ENCODE results near the gene PSMG4.
A peak's percentile ranks its signal among the peaks of the same experiment; 100 is the strongest.

The PSMG4 gene

DNA sequence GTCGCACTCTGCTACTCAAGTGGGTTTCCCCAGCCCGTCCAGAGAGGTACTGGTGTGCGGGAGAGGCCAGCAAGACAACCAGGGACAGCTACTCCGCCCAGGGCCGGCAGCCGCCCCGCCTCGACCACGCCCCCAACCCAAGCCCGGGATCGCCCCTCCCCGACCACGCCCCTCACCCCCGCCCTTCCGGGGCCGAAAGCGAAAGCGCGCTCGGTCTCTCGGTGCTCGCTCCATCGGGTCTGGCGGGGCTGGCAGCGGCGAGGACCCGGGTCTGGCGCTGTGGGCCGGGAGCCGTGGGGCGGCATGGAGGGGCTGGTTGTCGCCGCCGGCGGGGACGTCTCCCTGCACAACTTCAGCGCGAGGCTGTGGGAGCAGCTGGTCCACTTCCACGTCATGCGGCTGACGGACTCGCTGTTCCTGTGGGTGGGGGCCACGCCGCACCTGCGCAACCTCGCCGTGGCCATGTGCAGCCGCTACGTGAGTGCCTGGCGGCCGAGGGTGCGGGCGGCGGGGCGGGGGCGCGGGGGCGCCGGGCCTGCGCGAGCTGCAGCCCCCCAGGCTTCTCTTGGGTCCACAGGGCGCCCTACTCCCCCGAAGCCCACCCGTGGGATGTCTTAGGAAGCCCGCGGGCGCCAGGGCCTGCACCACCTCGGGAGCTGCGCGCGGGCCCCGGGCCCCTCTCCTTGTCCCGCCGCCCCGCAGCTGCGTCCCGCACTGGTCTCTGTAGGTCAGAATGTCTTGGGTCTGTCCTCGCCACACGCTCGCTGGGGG is at the start of gene PSMG4:
TSS of gene PSMG4 (plus strand) at position 228 of the 771 bp plus-strand sequence. CDS start at position 304, 76 bp downstream.
- 0 out of 2 replicates have a peak, but pooled peaks cover 5% of the 10 kb centered on the region for H3K4me1 ChIP-seq (ENCODE audit: insufficient read depth, low read length)
- peak within 1 kb of the TSS; percentile 88 for H3K9ac ChIP-seq (ENCODE audit: low read depth, low read length)
- no peaks in the 10 kb centered on the region for H3K36me3 ChIP-seq (ENCODE audit: insufficient read depth, low read length)
- no peaks in the 10 kb centered on the region for H3K9me3 ChIP-seq (ENCODE audit: control insufficient read depth, insufficient read depth, low read length)

- H3K36me3 ChIP-seq (ENCODE audit: insufficient read depth, low read length): no peaks in the 10 kb centered on the region
- H3K9ac ChIP-seq (ENCODE audit: low read depth, low read length): peak overlapping the region; percentile 32
These were observed 49.4 kb upstream of the PSMG4 start for GRCh38 chr6:3209114-3210023.

GRCh38 chr6:3210024-3210610 is 48.6 kb upstream of the PSMG4 start:
- H3K9me3 ChIP-seq (ENCODE audit: control insufficient read depth, insufficient read depth, low read length): no peaks in the 10 kb centered on the region
- no peak overlapping the region for H3K9ac ChIP-seq (ENCODE audit: low read depth, low read length)
- H3K4me1 ChIP-seq (ENCODE audit: insufficient read depth, low read length): peaks cover 19% of the 10 kb centered on the region
- no peaks in the 10 kb centered on the region for H3K36me3 ChIP-seq (ENCODE audit: insufficient read depth, low read length)

More at GRCh38 chr6:3209114-3210023, 49.4 kb upstream of the PSMG4 start:
- Histone ChIP-seq H3K9me3 (ENCODE audit: control insufficient read depth, insufficient read depth, low read length) (no peaks in the 10 kb centered on the region), H3K4me1 (ENCODE audit: insufficient read depth, low read length) (peaks cover 19% of the 10 kb centered on the region)

GRCh38 chr6:3211681-3212080 is 47.1 kb upstream of the PSMG4 start:
- Histone ChIP-seq H3K9me3 (ENCODE audit: control insufficient read depth, insufficient read depth, low read length) (no peaks in the 10 kb centered on the region), H3K36me3 (ENCODE audit: insufficient read depth, low read length) (no peaks in the 10 kb centered on the region), H3K4me1 (ENCODE audit: insufficient read depth, low read length) (peaks cover 19% of the 10 kb centered on the region), H3K9ac (ENCODE audit: low read depth, low read length) (no peak overlapping the region)

DNA sequence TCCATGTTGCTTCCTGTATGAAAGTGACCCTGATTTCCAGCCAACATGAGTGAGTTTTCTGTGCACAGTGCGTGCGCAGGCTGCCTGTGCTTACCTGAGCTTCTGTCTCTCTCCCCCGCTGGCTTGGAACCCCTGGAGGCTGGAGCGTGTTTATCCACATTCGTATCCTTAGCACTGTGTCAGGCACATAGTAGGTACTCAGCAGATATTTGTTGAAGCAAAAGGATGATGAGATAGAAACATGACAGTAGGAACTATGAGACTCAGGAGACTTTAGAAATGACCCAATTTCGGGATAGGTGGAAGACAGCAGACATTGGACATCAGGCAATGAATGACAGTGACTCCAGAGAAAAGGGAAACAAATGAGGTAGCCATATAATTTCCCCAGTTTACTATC is 46.5 kb upstream of the PSMG4 start:
- H3K4me1 ChIP-seq (ENCODE audit: insufficient read depth, low read length): peaks cover 19% of the 10 kb centered on the region
- no peaks in the 10 kb centered on the region for H3K9me3 ChIP-seq (ENCODE audit: control insufficient read depth, insufficient read depth, low read length)
- H3K36me3 ChIP-seq (ENCODE audit: insufficient read depth, low read length): no peaks in the 10 kb centered on the region
- H3K9ac ChIP-seq (ENCODE audit: low read depth, low read length): no peak overlapping the region

DNA sequence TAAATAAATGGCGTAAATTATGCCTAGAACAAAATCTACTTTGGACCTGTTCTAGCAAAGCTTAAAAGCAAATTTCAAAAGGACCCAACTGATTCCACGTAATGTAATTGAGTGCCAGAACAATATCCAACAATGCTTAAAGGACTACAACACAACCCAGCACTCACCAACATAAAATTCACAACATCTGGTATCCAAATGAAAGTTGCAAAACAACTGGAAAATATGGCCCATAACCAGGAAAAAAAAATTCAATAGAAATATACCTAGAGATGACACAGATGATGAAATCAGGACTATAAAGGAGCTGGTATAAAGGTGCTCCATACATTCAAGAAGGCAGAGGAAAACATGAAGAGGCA is 45.4 kb upstream of the PSMG4 start:
- Histone ChIP-seq H3K36me3 (ENCODE audit: insufficient read depth, low read length) (no peaks in the 10 kb centered on the region), H3K4me1 (ENCODE audit: insufficient read depth, low read length) (peaks cover 12% of the 10 kb centered on the region), H3K9ac (ENCODE audit: low read depth, low read length) (no peak overlapping the region), H3K9me3 (ENCODE audit: control insufficient read depth, insufficient read depth, low read length) (no peaks in the 10 kb centered on the region)

- Histone ChIP-seq H3K4me1 (ENCODE audit: insufficient read depth, low read length) (no peaks in the 10 kb centered on the region), H3K36me3 (ENCODE audit: insufficient read depth, low read length) (no peaks in the 10 kb centered on the region; the same call in 1 of the 2 replicates)
These were observed 43.8 kb upstream of the PSMG4 start for GRCh38 chr6:3214898-3215297.

DNA sequence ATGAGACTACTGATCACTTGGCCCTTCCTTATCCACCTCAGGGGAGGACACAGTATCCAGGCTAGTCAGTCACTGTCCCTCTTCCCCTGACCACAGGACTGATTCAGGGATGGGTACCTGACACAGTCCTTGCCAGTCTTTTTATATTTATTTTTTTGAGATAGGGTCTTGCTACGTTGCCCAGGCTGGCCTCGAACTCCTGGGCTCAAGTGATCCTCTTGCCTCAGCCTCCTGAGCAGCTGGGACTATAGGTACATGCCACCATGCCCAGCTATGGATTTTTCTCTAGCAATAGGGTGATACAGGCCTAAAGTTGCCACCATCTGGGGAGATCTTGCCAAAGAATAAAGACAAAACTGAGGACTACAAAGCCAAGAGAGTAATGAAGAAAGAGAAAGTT is 41.5 kb upstream of the PSMG4 start:
- H3K36me3 ChIP-seq (ENCODE audit: insufficient read depth, low read length): no peaks in the 10 kb centered on the region; the same call in 1 of the 2 replicates
- no peaks in the 10 kb centered on the region for H3K9me3 ChIP-seq (ENCODE audit: control insufficient read depth, insufficient read depth, low read length)
- no peak overlapping the region for H3K9ac ChIP-seq (ENCODE audit: low read depth, low read length)
- no peaks in the 10 kb centered on the region for H3K4me1 ChIP-seq (ENCODE audit: insufficient read depth, low read length)

More at GRCh38 chr6:3214898-3215297, 43.8 kb upstream of the PSMG4 start:
- Histone ChIP-seq H3K9ac (ENCODE audit: low read depth, low read length) (no peak overlapping the region), H3K9me3 (ENCODE audit: control insufficient read depth, insufficient read depth, low read length) (no peaks in the 10 kb centered on the region)

GRCh38 chr6:3218266-3218665 is 40.5 kb upstream of the PSMG4 start:
- H3K9me3 ChIP-seq (ENCODE audit: control insufficient read depth, insufficient read depth, low read length): no peaks in the 10 kb centered on the region
- no peak overlapping the region for H3K9ac ChIP-seq (ENCODE audit: low read depth, low read length)
- H3K36me3 ChIP-seq (ENCODE audit: insufficient read depth, low read length): no peaks in the 10 kb centered on the region; the same call in 1 of the 2 replicates
- H3K4me1 ChIP-seq (ENCODE audit: insufficient read depth, low read length): no peaks in the 10 kb centered on the region

GRCh38 chr6:3220366-3220765 is 38.4 kb upstream of the PSMG4 start:
- no peak overlapping the region for H3K9ac ChIP-seq (ENCODE audit: low read depth, low read length)
- H3K9me3 ChIP-seq (ENCODE audit: control insufficient read depth, insufficient read depth, low read length): no peaks in the 10 kb centered on the region
- H3K36me3 ChIP-seq (ENCODE audit: insufficient read depth, low read length): no peaks in the 10 kb centered on the region; the same call in 1 of the 2 replicates
- no peaks in the 10 kb centered on the region for H3K4me1 ChIP-seq (ENCODE audit: insufficient read depth, low read length)

- H3K9ac ChIP-seq (ENCODE audit: low read depth, low read length): no peak overlapping the region
- no peaks in the 10 kb centered on the region for H3K4me1 ChIP-seq (ENCODE audit: insufficient read depth, low read length)
- H3K9me3 ChIP-seq (ENCODE audit: control insufficient read depth, insufficient read depth, low read length): no peaks in the 10 kb centered on the region
- H3K36me3 ChIP-seq (ENCODE audit: insufficient read depth, low read length): peaks cover 3% of the 10 kb centered on the region; the same call in 1 of the 2 replicates
These were observed 37.2 kb upstream of the PSMG4 start for GRCh38 chr6:3221578-3221977.

GRCh38 chr6:3222506-3223038 is 36.2 kb upstream of the PSMG4 start:
- Histone ChIP-seq H3K9me3 (ENCODE audit: control insufficient read depth, insufficient read depth, low read length) (no peaks in the 10 kb centered on the region), H3K9ac (ENCODE audit: low read depth, low read length) (no peak overlapping the region), H3K36me3 (ENCODE audit: insufficient read depth, low read length) (peaks cover 3% of the 10 kb centered on the region; the same call in 1 of the 2 replicates), H3K4me1 (ENCODE audit: insufficient read depth, low read length) (no peaks in the 10 kb centered on the region)

GRCh38 chr6:3226042-3226441 is 32.7 kb upstream of the PSMG4 start:
- peaks cover 3% of the 10 kb centered on the region; the same call in 1 of the 2 replicates for H3K36me3 ChIP-seq (ENCODE audit: insufficient read depth, low read length)
- no peaks in the 10 kb centered on the region for H3K9me3 ChIP-seq (ENCODE audit: control insufficient read depth, insufficient read depth, low read length)
- peaks cover 3% of the 10 kb centered on the region; the same call in 1 of the 2 replicates for H3K4me1 ChIP-seq (ENCODE audit: insufficient read depth, low read length)
- H3K9ac ChIP-seq (ENCODE audit: low read depth, low read length): peak overlapping the region; percentile 81
